Body of pancreas (tissue), 4 donors: Measurements from ENCODE around the gene MAP3K20. TPM values are rescaled to one million over a fixed set of nuclear protein-coding genes. Genes with fewer than 3 reads are reported as not detected.

Experiments
- ATAC-seq: fragments of 150-250 bp; one replicate; pipeline ENCODE4 v1.9.1; 2016
- DNase-seq, 4 donors: peaks; one replicate each; pipeline ENCODE4 v3.0.0-alpha.2; 2019
- H3K27ac ChIP-seq, 4 donors: fragments of 200-600 bp; sonication (generic); 1 replicate in 3 of 4; 2 replicates in 1 of 4; pipeline versions ENCODE4 v1.5.1 to v1.6.1; 2016 to 2019; ENCODE audit warnings: mild to moderate bottlenecking in 1 of 4, mixed read lengths in 1 of 4, moderate library complexity in 1 of 4
- H3K27me3 ChIP-seq, 2 donors: fragments of 200-600 bp; sonication (generic); one replicate each; pipeline ENCODE4 v1.6.0; 2016; ENCODE audit warnings: mild to moderate bottlenecking in 1 of 2
- H3K36me3 ChIP-seq, 2 donors: fragments of 200-600 bp; sonication (generic); replicated peaks in 1 of 2; 2 replicates each; pipeline ENCODE4 v1.5.1; 2016; ENCODE audit warnings: low read depth in 2 of 2; ENCODE audit not compliant: insufficient read depth in 1 of 2
- H3K4me1 ChIP-seq: fragments of 200-600 bp; sonication (generic); one replicate; pipeline ENCODE4 v1.6.0; 2016
- H3K4me3 ChIP-seq, 2 donors: fragments of 200-600 bp; sonication (generic); 1 replicate in 1 of 2; 2 replicates in 1 of 2; pipeline ENCODE4 v1.5.1; 2016 to 2019
- H3K9me3 ChIP-seq, 3 donors: fragments of 200-600 bp; sonication (generic); 1 replicate in 2 of 3; 2 replicates in 1 of 3; pipeline ENCODE4 v1.5.1; 2016
- CTCF ChIP-seq, 7 experiments: fragments of 450-650 bp in 4 of 7; fragments of 200-600 bp in 3 of 7; sonication (generic) in 3 of 7; IDR thresholded peaks; one replicate each; pipeline ENCODE4 v1.5.1; 2016 to 2019; ENCODE audit warnings: antibody characterized with exemption in 7 of 7
- POLR2A ChIP-seq, 3 donors: fragments of 450-650 bp; IDR thresholded peaks; one replicate each; pipeline ENCODE4 v1.6.1; 2016; ENCODE audit warnings: antibody characterized with exemption in 3 of 3, mild to moderate bottlenecking in 2 of 3
- WGBS, 2 donors: methylation state at CpG; one replicate each; pipeline ENCODE4 v1.1.5; 2017; 5-methylcytosine and 5-hydroxymethylcytosine counted together
- intact Hi-C: fragments of 100-400 bp; cut with DNase I; formaldehyde crosslinking; loops from one replicate; pipeline ENCODE4 v1.15.1; 2023
- total RNA-seq, 2 donors: library from RNA; depleted of rRNA; stranded (reverse); fragments of >200 nt; gene quantifications; one replicate each; pipeline ENCODE4 v1.1.0, GENCODE V29; 2016

MAP3K20 gene
- total RNA-seq, 2 donors from 2014 or later = 11.5 to 18.7 TPM

- Histone ChIP-seq H3K27me3 (no peaks in the 10 kb centered on the region), H3K27ac (no peak overlapping the region), H3K4me1 (peaks cover 14% of the 10 kb centered on the region), H3K9me3 (no peaks in the 10 kb centered on the region), H3K36me3 (no peaks in the 10 kb centered on the region), H3K4me3 (no peak overlapping the region)
- intact Hi-C loops = no loop called here
- DNase-seq (no peak), ATAC-seq (no peak)
- WGBS, 2 donors = 93 to 100% methylated on average over 2 of the region's 2 CpGs
- TF ChIP-seq CTCF (IDR thresholded peaks at IDR 0.05) (no peak), POLR2A (IDR thresholded peaks at IDR 0.05) (no peak)
These were observed 24.2 kb downstream of the MAP3K20 start for GRCh38 chr2:173099804-173100203.

DNA sequence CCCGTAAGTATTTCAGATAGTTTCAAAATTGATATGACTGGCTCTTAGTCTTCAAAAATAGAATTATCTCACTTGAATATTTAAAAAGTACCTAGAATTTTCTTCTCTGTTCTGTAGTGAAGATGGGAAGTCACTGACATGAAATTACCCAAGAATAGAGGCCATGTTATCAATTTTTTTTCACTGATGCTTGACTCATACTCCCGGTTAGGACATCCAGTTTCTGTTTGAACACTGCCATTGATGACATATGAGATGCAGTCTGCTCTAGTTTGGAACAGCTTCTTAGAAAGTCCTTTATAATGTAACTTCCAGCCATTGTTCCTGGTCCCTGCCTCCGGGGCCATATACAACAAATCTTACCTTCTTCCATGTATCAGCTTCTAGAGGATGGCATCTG, 26.0 kb downstream of the MAP3K20 start:
- no peaks in the 10 kb centered on the region for H3K9me3 ChIP-seq
- H3K4me3 ChIP-seq = no peak overlapping the region
- peaks cover 11% of the 10 kb centered on the region for H3K4me1 ChIP-seq
- no peak for DNase-seq
- TF ChIP-seq CTCF (IDR thresholded peaks at IDR 0.05) (no peak), POLR2A (IDR thresholded peaks at IDR 0.05) (no peak)
- H3K36me3 ChIP-seq = no peaks in the 10 kb centered on the region
- intact Hi-C loops = no loop called here
- WGBS, 2 donors = 77 to 86% methylated on average over 3 of the region's 3 CpGs
- no peak overlapping the region for H3K27ac ChIP-seq
- peak; percentile 45 for ATAC-seq
- H3K27me3 ChIP-seq = no peaks in the 10 kb centered on the region

DNA sequence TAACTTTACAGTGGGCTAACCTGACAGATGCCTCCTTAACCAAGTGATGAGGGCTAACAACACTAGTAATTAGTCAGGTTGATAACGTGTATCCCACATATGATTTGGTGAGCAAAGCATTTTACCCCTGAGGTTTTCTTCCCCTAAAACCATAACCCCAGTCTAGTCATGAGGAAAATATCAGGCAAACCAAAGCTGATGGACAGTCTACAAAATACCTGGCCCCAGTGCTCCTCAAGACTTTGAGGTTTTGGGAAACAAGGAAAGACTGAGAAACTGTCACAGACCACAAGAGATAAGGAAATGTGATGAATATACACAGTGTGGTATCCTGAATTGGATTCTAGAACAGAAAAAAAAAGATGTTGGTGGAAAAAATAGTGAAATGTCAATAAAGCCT, 28.5 kb downstream of the MAP3K20 start:
- ATAC-seq = no peak
- Histone ChIP-seq H3K27me3 (no peaks in the 10 kb centered on the region), H3K9me3 (no peaks in the 10 kb centered on the region), H3K27ac (no peak overlapping the region), H3K4me3 (no peak overlapping the region), H3K36me3 (no peaks in the 10 kb centered on the region), H3K4me1 (peaks cover 13% of the 10 kb centered on the region)
- intact Hi-C loops = no loop called here
- 86 to 90% methylated on average over 1 of the region's 1 CpG for WGBS, 2 donors
- DNase-seq = no peak
- TF ChIP-seq POLR2A (IDR thresholded peaks at IDR 0.05) (no peak), CTCF (IDR thresholded peaks at IDR 0.05) (no peak)

DNA sequence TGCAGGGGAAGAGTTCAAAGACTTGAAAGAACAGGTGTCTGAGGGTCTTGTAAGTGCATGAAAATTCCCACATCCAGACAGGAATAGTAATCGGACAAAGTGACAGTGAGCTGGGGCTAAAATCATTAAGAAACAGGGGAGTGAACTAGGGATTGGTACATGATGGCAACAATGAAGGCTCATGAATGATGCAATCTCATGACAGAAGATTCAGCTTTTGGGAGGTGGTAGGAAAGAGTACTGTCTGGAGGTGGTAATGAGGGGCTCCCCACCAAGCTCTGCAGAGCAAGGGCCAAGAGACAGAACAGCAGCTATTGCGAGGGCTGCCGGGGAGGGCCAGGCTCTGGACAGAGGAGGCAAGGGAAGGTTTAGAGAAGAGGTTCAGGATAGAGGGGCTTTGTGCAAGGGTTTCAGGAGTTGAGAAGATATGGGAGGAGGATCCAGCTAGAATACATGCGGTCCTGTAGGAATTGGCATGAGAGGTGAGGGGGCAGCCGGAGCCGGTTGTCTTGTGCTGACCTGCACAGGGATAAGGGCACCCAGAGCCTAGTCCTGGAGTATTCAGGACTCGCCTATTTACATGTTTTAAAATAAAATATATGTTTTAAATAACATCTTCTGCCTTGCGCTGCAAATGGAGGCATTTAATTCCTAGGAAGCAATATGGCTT, 31.4 kb downstream of the MAP3K20 start:
- no peak overlapping the region for H3K4me3 ChIP-seq
- no peaks in the 10 kb centered on the region for H3K9me3 ChIP-seq
- intact Hi-C loops = no loop called here
- WGBS, 2 donors = 93 to 98% methylated on average over 8 of the region's 8 CpGs
- H3K27me3 ChIP-seq = no peaks in the 10 kb centered on the region
- no peak for TF ChIP-seq POLR2A (IDR thresholded peaks at IDR 0.05)
- TF ChIP-seq CTCF (IDR thresholded peaks at IDR 0.05) = no peak
- DNase-seq = no peak
- H3K36me3 ChIP-seq = no peaks in the 10 kb centered on the region
- no peak overlapping the region for H3K27ac ChIP-seq
- peaks cover 7% of the 10 kb centered on the region for H3K4me1 ChIP-seq
- ATAC-seq = no peak

DNA sequence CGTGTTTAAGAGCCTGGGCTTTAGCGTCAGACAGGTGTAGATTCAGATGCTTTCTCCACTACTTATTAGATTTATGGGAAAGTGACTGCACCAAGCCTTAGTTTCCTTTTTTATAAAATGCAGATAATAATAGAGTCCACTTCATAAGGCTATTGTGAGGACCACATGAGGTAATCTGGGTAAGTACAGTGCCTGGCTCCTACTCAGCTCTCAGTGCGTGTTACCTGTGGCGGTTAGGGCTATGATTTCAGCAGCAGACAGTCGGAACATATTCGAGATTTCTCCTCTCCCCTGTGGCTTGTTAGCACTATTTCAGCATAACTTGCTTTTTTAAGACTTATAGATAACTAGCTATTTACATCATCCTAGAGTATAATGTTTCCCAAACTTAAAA, 32.0 kb downstream of the MAP3K20 start:
- Histone ChIP-seq H3K27me3 (no peaks in the 10 kb centered on the region), H3K36me3 (no peaks in the 10 kb centered on the region), H3K9me3 (no peaks in the 10 kb centered on the region), H3K27ac (no peak overlapping the region), H3K4me1 (peaks cover 7% of the 10 kb centered on the region), H3K4me3 (no peak overlapping the region)
- TF ChIP-seq CTCF (IDR thresholded peaks at IDR 0.05) = no peak
- TF ChIP-seq POLR2A (IDR thresholded peaks at IDR 0.05) = no peak
- intact Hi-C loops = no loop called here
- ATAC-seq = no peak
- DNase-seq = no peak
- 93% methylated on average over 6 of the region's 6 CpGs for WGBS, 2 donors
